ENCODE data around the gene RBP3.

DNA sequence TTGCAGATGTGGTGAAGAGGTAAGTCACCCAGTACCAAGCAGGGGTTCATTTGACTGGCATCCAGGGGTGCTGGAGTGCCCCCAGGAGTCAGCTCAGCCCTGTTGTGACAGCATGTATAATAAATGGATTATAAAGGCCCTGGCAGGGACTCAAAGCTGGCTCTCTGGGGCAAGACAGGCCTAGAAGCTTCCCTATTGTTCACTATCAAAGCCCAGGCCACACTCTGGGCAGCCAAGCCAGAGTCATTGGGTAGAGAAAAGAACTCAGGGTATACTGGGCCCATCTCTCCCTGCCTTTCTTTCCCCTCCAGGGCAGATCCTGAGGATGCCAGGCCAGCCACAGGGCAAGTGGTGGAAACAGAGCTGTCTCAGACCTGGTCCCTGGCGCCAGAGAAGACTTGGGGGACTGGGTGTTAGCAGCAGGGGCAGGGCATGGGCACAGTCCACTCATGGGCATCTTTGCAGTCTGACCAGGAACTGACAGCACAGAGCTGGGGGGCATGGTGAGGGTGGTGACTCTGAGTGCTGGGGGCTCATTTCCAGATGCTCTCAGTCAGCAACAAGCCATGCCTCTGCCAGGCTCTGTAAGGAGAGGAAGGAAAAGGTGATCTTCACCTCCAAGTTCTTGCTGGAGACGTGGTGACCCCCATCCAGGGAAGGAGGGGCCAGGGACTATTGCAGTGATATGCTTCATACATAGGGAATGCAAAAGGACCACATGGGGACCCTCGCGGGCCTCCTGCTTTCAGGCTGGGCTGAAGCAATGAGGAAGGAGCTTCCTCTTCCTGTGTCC, 11.7 kb downstream of the RBP3 start:
- TF ChIP-seq, protein P1, sequence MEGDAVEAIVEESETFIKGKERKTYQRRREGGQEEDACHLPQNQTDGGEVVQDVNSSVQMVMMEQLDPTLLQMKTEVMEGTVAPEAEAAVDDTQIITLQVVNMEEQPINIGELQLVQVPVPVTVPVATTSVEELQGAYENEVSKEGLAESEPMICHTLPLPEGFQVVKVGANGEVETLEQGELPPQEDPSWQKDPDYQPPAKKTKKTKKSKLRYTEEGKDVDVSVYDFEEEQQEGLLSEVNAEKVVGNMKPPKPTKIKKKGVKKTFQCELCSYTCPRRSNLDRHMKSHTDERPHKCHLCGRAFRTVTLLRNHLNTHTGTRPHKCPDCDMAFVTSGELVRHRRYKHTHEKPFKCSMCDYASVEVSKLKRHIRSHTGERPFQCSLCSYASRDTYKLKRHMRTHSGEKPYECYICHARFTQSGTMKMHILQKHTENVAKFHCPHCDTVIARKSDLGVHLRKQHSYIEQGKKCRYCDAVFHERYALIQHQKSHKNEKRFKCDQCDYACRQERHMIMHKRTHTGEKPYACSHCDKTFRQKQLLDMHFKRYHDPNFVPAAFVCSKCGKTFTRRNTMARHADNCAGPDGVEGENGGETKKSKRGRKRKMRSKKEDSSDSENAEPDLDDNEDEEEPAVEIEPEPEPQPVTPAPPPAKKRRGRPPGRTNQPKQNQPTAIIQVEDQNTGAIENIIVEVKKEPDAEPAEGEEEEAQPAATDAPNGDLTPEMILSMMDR (IDR thresholded peaks at IDR 0.05): no peak
- TF ChIP-seq ZFX (IDR thresholded peaks at IDR 0.05; ENCODE audit: borderline replicate concordance): no peak
